ENCODE results near the gene NSG2. TPM values are rescaled to one million over a fixed set of nuclear protein-coding genes. Genes with fewer than 3 reads are reported as not detected.

Gene NSG2
- total RNA-seq, 1 donor from 2014 or later, result 0.81 TPM

- DNase-seq (ENCODE audit: low spot score), result no peak
These were observed 13.7 kb downstream of the NSG2 start for GRCh38 chr5:174059247-174059646.

- no peak for DNase-seq (ENCODE audit: low spot score)
These were observed 17.7 kb downstream of the NSG2 start for GRCh38 chr5:174063082-174063756.

- no peak for DNase-seq (ENCODE audit: low spot score)
These were observed 18.7 kb downstream of the NSG2 start for GRCh38 chr5:174064171-174064570.

GRCh38 chr5:174065528-174066197 is 20.2 kb downstream of the NSG2 start:
- DNase-seq (ENCODE audit: low spot score), result no peak

- DNase-seq (ENCODE audit: low spot score), result no peak
These were observed 22.0 kb downstream of the NSG2 start for GRCh38 chr5:174067499-174067898.

- DNase-seq (ENCODE audit: low spot score), result no peak
These were observed 26.0 kb downstream of the NSG2 start for GRCh38 chr5:174071484-174071883.

- DNase-seq (ENCODE audit: low spot score), result no peak
These were observed 27.7 kb downstream of the NSG2 start for GRCh38 chr5:174073122-174073660.

GRCh38 chr5:174074369-174074768 is 28.9 kb downstream of the NSG2 start:
- no peak for DNase-seq (ENCODE audit: low spot score)

GRCh38 chr5:174078416-174078815 is 32.9 kb downstream of the NSG2 start:
- no peak for DNase-seq (ENCODE audit: low spot score)

GRCh38 chr5:174082286-174082685 is 36.8 kb downstream of the NSG2 start:
- DNase-seq (ENCODE audit: low spot score), result no peak

- no peak for DNase-seq (ENCODE audit: low spot score)
These were observed 37.7 kb downstream of the NSG2 start for GRCh38 chr5:174083056-174083827.

GRCh38 chr5:174084691-174085154 is 39.2 kb downstream of the NSG2 start:
- DNase-seq (ENCODE audit: low spot score), result no peak

GRCh38 chr5:174086751-174087150 is 41.2 kb downstream of the NSG2 start:
- no peak for DNase-seq (ENCODE audit: low spot score)

- DNase-seq (ENCODE audit: low spot score), result no peak
These were observed 42.3 kb downstream of the NSG2 start for GRCh38 chr5:174087783-174088182.

GRCh38 chr5:174090129-174090528 is 44.6 kb downstream of the NSG2 start:
- no peak for DNase-seq (ENCODE audit: low spot score)

GRCh38 chr5:174093123-174093522 is 47.6 kb downstream of the NSG2 start:
- DNase-seq (ENCODE audit: low spot score), result no peak

- no peak for DNase-seq (ENCODE audit: low spot score)
These were observed 49.5 kb downstream of the NSG2 start for GRCh38 chr5:174094857-174095606.

- DNase-seq (ENCODE audit: low spot score), result no peak
These were observed 51.1 kb downstream of the NSG2 start for GRCh38 chr5:174096619-174097018.

- DNase-seq (ENCODE audit: low spot score), result no peak
These were observed 52.1 kb downstream of the NSG2 start for GRCh38 chr5:174097486-174098185.

- DNase-seq (ENCODE audit: low spot score), result no peak
These were observed 53.2 kb downstream of the NSG2 start for GRCh38 chr5:174098694-174099093.

- no peak for DNase-seq (ENCODE audit: low spot score)
These were observed 55.0 kb downstream of the NSG2 start for GRCh38 chr5:174100490-174100889.
